Endothelial cell of umbilical vein (primary cell): ENCODE measurements around the gene OR12D1. TPM values are rescaled to one million over a fixed set of nuclear protein-coding genes. Genes with fewer than 3 reads are reported as not detected.

Source experiments
- BruUV-seq: library from RNA; stranded (reverse); fragments of 400-500 nt; replicated peaks from 2 replicates; lab custom pipeline; 2021; lab: Mats Ljungman, UMichigan
- CTCF ChIA-PET: fragments of 300-600, 350-600 bp; sonication (Branson Sonifier 250); formaldehyde crosslinking; loops from one replicate; lab custom pipeline; 2021; ENCODE audit warnings: antibody characterized with exemption, inconsistent platforms; lab: Charles Lee
- POLR2A ChIA-PET: fragments of 300-600, 350-600 bp; sonication (Branson Sonifier 250); formaldehyde crosslinking; loops from one replicate; lab custom pipeline; 2021; ENCODE audit warnings: antibody characterized with exemption, inconsistent platforms; lab: Charles Lee
- DNase-seq: peaks from one replicate; pipeline ENCODE4 v3.0.0-alpha.2; 2011; ENCODE audit warnings: low read depth, low spot score
- FAIRE-seq: peaks from 2 replicates; lab custom pipeline; 2011; peaks lifted over from hg19 to GRCh38; lab: Jason Lieb, UNC
- H2AFZ ChIP-seq: 2 replicates; pipeline ENCODE4 v1.6.0; 2012; ENCODE audit warnings: low read depth, low read length, control low read depth, inconsistent platforms
- H3K27ac ChIP-seq: 2 replicates; pipeline ENCODE4 v1.5.1; 2011; ENCODE audit warnings: low read depth, mild to moderate bottlenecking, control low read depth, low read length, moderate library complexity; ENCODE audit not compliant: insufficient read depth
- H3K27me3 ChIP-seq, 2 experiments: 2 replicates each; pipeline versions ENCODE4 v1.6.0 to v1.6.1; 2011; ENCODE audit warnings: low read length in 2 of 2, mixed read lengths in 1 of 2; ENCODE audit not compliant: control insufficient read depth in 2 of 2, insufficient read depth in 2 of 2
- H3K36me3 ChIP-seq, 2 experiments: 2 replicates in 1 of 2; 3 replicates in 1 of 2; pipeline ENCODE4 v1.5.1; 2011; ENCODE audit warnings: low read length in 2 of 2, mild to moderate bottlenecking in 1 of 2, moderate library complexity in 1 of 2; ENCODE audit not compliant: control insufficient read depth in 2 of 2, insufficient read depth in 2 of 2; ENCODE audit errors: extremely low read depth in 1 of 2
- H3K4me1 ChIP-seq: 3 replicates; pipeline ENCODE4 v1.5.1; 2011; ENCODE audit warnings: mild to moderate bottlenecking, low read length; ENCODE audit not compliant: control insufficient read depth, insufficient read depth; ENCODE audit errors: extremely low read depth
- H3K4me2 ChIP-seq: 2 replicates; pipeline ENCODE4 v1.6.1; 2011; ENCODE audit warnings: low read length, control low read depth, mixed read lengths; ENCODE audit not compliant: insufficient read depth
- H3K4me3 ChIP-seq, 3 experiments: fragments of 200-600 bp in 1 of 3; sonication (generic), shearing (Covaris generic) in 1 of 3; replicated peaks in 1 of 3; 2 replicates each; pipeline ENCODE4 v1.5.1; 2011 to 2016; ENCODE audit warnings: control low read depth in 3 of 3, low read length in 3 of 3, mild to moderate bottlenecking in 2 of 3, inconsistent platforms in 1 of 3, low read depth in 1 of 3, moderate library complexity in 1 of 3; ENCODE audit not compliant: insufficient read depth in 1 of 3
- H3K79me2 ChIP-seq: 2 replicates; pipeline ENCODE4 v1.6.0; 2012; ENCODE audit warnings: low read length, inconsistent platforms; ENCODE audit not compliant: control insufficient read depth, insufficient read depth
- H3K9ac ChIP-seq: replicated peaks from 2 replicates; pipeline ENCODE3; 2011; ENCODE audit warnings: low read length, control low read depth; ENCODE audit not compliant: insufficient read depth; ENCODE audit errors: extremely low read depth
- H3K9me1 ChIP-seq: replicated peaks from 3 replicates; pipeline ENCODE4 v1.6.0; 2011; ENCODE audit warnings: mild to moderate bottlenecking, low read length; ENCODE audit not compliant: control insufficient read depth, insufficient read depth; ENCODE audit errors: extremely low read depth
- H3K9me3 ChIP-seq: replicated peaks from 2 replicates; pipeline ENCODE4 v1.5.1; 2012; ENCODE audit warnings: low read length, inconsistent platforms; ENCODE audit not compliant: control insufficient read depth, insufficient read depth
- H4K20me1 ChIP-seq: replicated peaks from 2 replicates; pipeline ENCODE3; 2011; ENCODE audit warnings: mild to moderate bottlenecking, low read length; ENCODE audit not compliant: control insufficient read depth, insufficient read depth; ENCODE audit errors: extremely low read depth
- CTCF ChIP-seq, 2 donors: IDR thresholded peaks; 1 replicate in 1 of 2; 2 replicates in 1 of 2; pipeline ENCODE4 v1.5.1; 2011; ENCODE audit warnings: low read length in 2 of 2, mild to moderate bottlenecking in 2 of 2, moderate library complexity in 2 of 2, control low read depth in 1 of 2, inconsistent platforms in 1 of 2, low read depth in 1 of 2; ENCODE audit not compliant: insufficient read depth in 1 of 2; ENCODE audit errors: extremely low read depth in 1 of 2
- JUN ChIP-seq: IDR thresholded peaks from 2 replicates; pipeline ENCODE4 v1.6.1; 2011; ENCODE audit warnings: borderline replicate concordance, low read depth; ENCODE audit not compliant: insufficient read length, insufficient read depth
- MAX ChIP-seq: IDR thresholded peaks from 2 replicates; pipeline ENCODE4 v1.6.1; 2011; ENCODE audit not compliant: insufficient read depth, insufficient read length
- POLR2A ChIP-seq: IDR thresholded peaks from 2 replicates; pipeline ENCODE4 v1.6.1; 2012; ENCODE audit warnings: low read depth, mild to moderate bottlenecking, control low read depth, low read length
- dilution Hi-C: fragments of 300-500 bp; cut with MboI; formaldehyde crosslinking; loops from one replicate; pipeline ENCODE4 v1.15.0; 2019; ENCODE audit warnings: low sequenced_read_pairs; ENCODE audit not compliant: extremely low pct_ligation_motif_present
- intact Hi-C: fragments of 100-400 bp; cut with micrococcal nuclease; formaldehyde crosslinking; loops from one replicate; pipeline ENCODE4 v1.10.0; 2022
- polyA plus RNA-seq, 4 experiments: library from polyadenylated mRNA; depleted of rRNA in 3 of 4; stranded (reverse) in 3 of 4; unstranded in 1 of 4; fragments of >200 nt; gene quantifications; 2 replicates each; pipeline versions ENCODE4 v1.2.1 to v1.2.3, GENCODE V29; 2011 to 2012; ENCODE audit warnings: missing spikeins in 1 of 4
- total RNA-seq: library from RNA; stranded (reverse); gene quantifications from 2 replicates; pipeline ENCODE4 v1.2.3, GENCODE V29; 2021

Gene OR12D1
- total and polyA plus RNA-seq, 2 donors (not counting 3 experiments of a cell fraction or from before 2014, with no cell fraction given): not detected

- FAIRE-seq (no peak), DNase-seq (no peak)
- Histone ChIP-seq H3K9me3 (no peaks in the 10 kb centered on the region), H3K27ac (no peak within 1 kb of the TSS), H3K4me3 (no peak within 1 kb of the TSS), H3K9me1 (no peaks in the 10 kb centered on the region), H4K20me1 (no peaks in the 10 kb centered on the region), H3K27me3 (no peaks in the 10 kb centered on the region), H3K4me2 (no peak within 1 kb of the TSS), H2AFZ (no peak within 1 kb of the TSS), H3K9ac (no peak within 1 kb of the TSS), H3K36me3 (no peaks in the 10 kb centered on the region), H3K79me2 (no peaks in the 10 kb centered on the region), H3K4me1 (no peaks in the 10 kb centered on the region)
- dilution Hi-C loops: no loop called here
- POLR2A ChIA-PET: no interaction called here
- TF ChIP-seq JUN (no peak), CTCF (IDR thresholded peaks at IDR 0.05; ENCODE audit: extremely low read depth in 1 of 2, insufficient read depth in 1 of 2, low read depth in 1 of 2, low read length in 2 of 2) (no peak), MAX (no peak), POLR2A (no peak)
- no TSS peak for BruUV-seq
- CTCF ChIA-PET: no interaction called here
- intact Hi-C loops: no loop called here
Observed at GRCh38 chr6:29456971-29457370, 42.2 kb downstream of the OR12D1 start, which contains the start of the genes OR11A1 and OR2H1. Gene OR11A1, minus strand, starts transcription at chr6:29457071. Its CDS starts 29,430 bp downstream, at chr6:29427641. Gene OR2H1, plus strand, starts transcription at chr6:29457155. Its CDS starts 4,615 bp downstream, at chr6:29461770.
